Stimulated activated naive CD8-positive, alpha-beta T cell treated with anti-CD3 and anti-CD28 coated beads, Interleukin-15, Interleukin-2, amounts not matched to agents 100 U/mL and 50 U/mL, for 24 hours (primary cell): ENCODE results near the gene SGMS1.
A peak's percentile ranks its signal among the peaks of the same experiment; 100 is the strongest.
"Not testable (repeated sequence)": the region's sequence is repeated elsewhere in the genome, so short reads cannot be mapped to it uniquely, and the experiment has no call there.

ENCODE experiments used
- ATAC-seq: fragments of 150-1000 bp; cut with Tn5 transposase; one replicate; pipeline ENCODE4 v1.10.0; 2021
- DNase-seq: peaks from one replicate; pipeline ENCODE4 v3.0.0; 2021

SGMS1 gene

GRCh38 chr10:50369931-50370330 is 253.8 kb downstream of the SGMS1 start:
- no peak for ATAC-seq
- DNase-seq: no peak

GRCh38 chr10:50367732-50368131 is 256.0 kb downstream of the SGMS1 start:
- no peak for ATAC-seq
- no peak for DNase-seq

GRCh38 chr10:50366421-50366820 is 257.3 kb downstream of the SGMS1 start:
- DNase-seq, ATAC-seq: not testable (repeated sequence)

GRCh38 chr10:50364730-50365129 is 259.0 kb downstream of the SGMS1 start:
- ATAC-seq, DNase-seq: not testable (repeated sequence)

GRCh38 chr10:50362547-50363125 is 261.1 kb downstream of the SGMS1 start:
- peak; percentile 23 for ATAC-seq
- DNase-seq: no peak

GRCh38 chr10:50361946-50362345 is 261.8 kb downstream of the SGMS1 start:
- ATAC-seq: no peak
- DNase-seq: no peak

GRCh38 chr10:50360077-50360850 is 263.5 kb downstream of the SGMS1 start:
- ATAC-seq (no peak), DNase-seq (no peak)

GRCh38 chr10:50358925-50359687 is 264.6 kb downstream of the SGMS1 start:
- ATAC-seq (no peak), DNase-seq (no peak)

- ATAC-seq (no peak), DNase-seq (no peak)
Measured at GRCh38 chr10:50358411-50358810, 265.3 kb downstream of the SGMS1 start.

- ATAC-seq, DNase-seq: not testable (repeated sequence)
Measured at GRCh38 chr10:50356481-50356832, 267.3 kb downstream of the SGMS1 start.

GRCh38 chr10:50355693-50356480 is 267.9 kb downstream of the SGMS1 start:
- not testable (repeated sequence) for DNase-seq, ATAC-seq

GRCh38 chr10:50351483-50352146 is 272.1 kb downstream of the SGMS1 start:
- ATAC-seq (no peak), DNase-seq (no peak)

GRCh38 chr10:50350366-50350765 is 273.4 kb downstream of the SGMS1 start:
- no peak for ATAC-seq
- DNase-seq: no peak

- no peak for DNase-seq
- no peak for ATAC-seq
Measured at GRCh38 chr10:50349554-50349953, 274.2 kb downstream of the SGMS1 start.

GRCh38 chr10:50347394-50347802 is 276.4 kb downstream of the SGMS1 start:
- peak; percentile 10 for DNase-seq
- ATAC-seq: no peak

GRCh38 chr10:50346942-50347341 is 276.8 kb downstream of the SGMS1 start:
- DNase-seq: no peak
- no peak for ATAC-seq

- DNase-seq: no peak
- ATAC-seq: no peak
Measured at GRCh38 chr10:50345545-50345944, 278.2 kb downstream of the SGMS1 start.

GRCh38 chr10:50343702-50344331 is 279.9 kb downstream of the SGMS1 start:
- DNase-seq: no peak
- no peak for ATAC-seq

- DNase-seq (no peak), ATAC-seq (no peak)
Measured at GRCh38 chr10:50341987-50342386, 281.8 kb downstream of the SGMS1 start.

GRCh38 chr10:50336140-50336539 is 287.6 kb downstream of the SGMS1 start:
- DNase-seq: no peak
- ATAC-seq: no peak

- ATAC-seq (no peak), DNase-seq (no peak)
Measured at GRCh38 chr10:50335397-50335796, 288.4 kb downstream of the SGMS1 start.
